AG09309 (cell line): ENCODE measurements around the gene ZNF92.
"Not testable (repeated sequence)": the region's sequence is repeated elsewhere in the genome, so short reads cannot be mapped to it uniquely, and the experiment has no call there.

Source experiments
- DNase-seq: peaks from one replicate; pipeline ENCODE4 v3.0.0-alpha.2; 2010; ENCODE audit warnings: low read depth
- H3K4me3 ChIP-seq: 2 replicates; pipeline ENCODE4 v1.5.1; 2011; ENCODE audit warnings: mild to moderate bottlenecking, low read depth, low read length, moderate library complexity; ENCODE audit not compliant: control insufficient read depth
- TF ChIP-seq, protein P1 (sequence below): IDR thresholded peaks from 2 replicates; pipeline ENCODE4 v1.5.1; 2011; ENCODE audit warnings: mild to moderate bottlenecking, low read depth, low read length, inconsistent platforms; ENCODE audit not compliant: insufficient read depth, control insufficient read depth; ENCODE audit errors: missing control alignments

The ZNF92 gene

DNA sequence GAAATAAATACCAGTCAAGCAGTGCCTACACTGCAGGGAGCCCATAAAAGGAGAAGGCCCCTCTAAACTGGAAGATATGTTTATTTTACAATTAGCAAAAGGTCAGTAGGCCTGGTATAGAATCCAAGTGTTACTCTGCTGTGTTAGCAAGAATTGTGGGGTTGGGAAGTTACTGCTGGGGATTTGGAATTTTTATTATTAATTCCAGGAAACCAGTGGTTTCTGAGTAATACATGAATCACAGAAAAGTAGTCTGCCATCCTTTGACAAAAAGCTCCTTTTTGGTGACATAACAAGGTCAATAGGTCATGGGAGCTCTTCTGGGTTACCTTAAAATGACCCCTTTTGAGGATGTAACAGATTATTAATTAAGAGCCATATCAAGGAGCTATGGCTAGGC lies 67.4 kb downstream of the ZNF92 start:
- peak; percentile 20 for DNase-seq
- TF ChIP-seq, protein P1, sequence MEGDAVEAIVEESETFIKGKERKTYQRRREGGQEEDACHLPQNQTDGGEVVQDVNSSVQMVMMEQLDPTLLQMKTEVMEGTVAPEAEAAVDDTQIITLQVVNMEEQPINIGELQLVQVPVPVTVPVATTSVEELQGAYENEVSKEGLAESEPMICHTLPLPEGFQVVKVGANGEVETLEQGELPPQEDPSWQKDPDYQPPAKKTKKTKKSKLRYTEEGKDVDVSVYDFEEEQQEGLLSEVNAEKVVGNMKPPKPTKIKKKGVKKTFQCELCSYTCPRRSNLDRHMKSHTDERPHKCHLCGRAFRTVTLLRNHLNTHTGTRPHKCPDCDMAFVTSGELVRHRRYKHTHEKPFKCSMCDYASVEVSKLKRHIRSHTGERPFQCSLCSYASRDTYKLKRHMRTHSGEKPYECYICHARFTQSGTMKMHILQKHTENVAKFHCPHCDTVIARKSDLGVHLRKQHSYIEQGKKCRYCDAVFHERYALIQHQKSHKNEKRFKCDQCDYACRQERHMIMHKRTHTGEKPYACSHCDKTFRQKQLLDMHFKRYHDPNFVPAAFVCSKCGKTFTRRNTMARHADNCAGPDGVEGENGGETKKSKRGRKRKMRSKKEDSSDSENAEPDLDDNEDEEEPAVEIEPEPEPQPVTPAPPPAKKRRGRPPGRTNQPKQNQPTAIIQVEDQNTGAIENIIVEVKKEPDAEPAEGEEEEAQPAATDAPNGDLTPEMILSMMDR, result no peak
- no peak overlapping the region for H3K4me3 ChIP-seq

DNA sequence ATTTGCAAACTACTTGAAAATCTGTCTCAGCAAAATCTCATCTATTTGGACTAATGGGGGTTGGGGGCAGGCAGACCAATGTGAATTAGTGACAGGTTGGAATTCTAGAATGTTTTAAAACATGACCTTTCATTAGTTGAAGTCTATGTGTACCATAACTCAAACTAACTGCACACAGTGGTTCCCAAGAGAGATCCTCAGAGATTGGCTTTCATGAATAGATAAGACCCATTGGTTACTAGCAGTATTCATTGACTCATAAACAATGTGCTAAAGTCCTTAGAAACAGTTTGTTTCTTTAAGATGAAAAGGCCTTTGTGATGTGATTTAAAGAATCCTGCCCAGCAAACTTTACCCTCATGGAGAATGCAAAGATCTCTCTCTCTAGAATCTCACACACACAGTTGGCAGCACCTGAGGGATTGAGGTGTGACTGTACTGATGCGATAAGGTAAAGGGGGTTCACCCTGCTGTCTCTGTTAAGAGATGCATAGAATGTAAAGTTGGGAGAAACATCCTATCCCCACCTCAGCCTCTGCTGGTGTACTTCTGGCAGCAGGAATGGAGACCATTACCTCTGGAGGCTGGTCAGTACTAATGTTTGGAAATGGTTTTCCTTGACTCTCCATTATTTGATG lies 70.7 kb downstream of the ZNF92 start:
- TF ChIP-seq, protein P1, result no peak
- H3K4me3 ChIP-seq, result no peak overlapping the region
- no peak for DNase-seq

DNA sequence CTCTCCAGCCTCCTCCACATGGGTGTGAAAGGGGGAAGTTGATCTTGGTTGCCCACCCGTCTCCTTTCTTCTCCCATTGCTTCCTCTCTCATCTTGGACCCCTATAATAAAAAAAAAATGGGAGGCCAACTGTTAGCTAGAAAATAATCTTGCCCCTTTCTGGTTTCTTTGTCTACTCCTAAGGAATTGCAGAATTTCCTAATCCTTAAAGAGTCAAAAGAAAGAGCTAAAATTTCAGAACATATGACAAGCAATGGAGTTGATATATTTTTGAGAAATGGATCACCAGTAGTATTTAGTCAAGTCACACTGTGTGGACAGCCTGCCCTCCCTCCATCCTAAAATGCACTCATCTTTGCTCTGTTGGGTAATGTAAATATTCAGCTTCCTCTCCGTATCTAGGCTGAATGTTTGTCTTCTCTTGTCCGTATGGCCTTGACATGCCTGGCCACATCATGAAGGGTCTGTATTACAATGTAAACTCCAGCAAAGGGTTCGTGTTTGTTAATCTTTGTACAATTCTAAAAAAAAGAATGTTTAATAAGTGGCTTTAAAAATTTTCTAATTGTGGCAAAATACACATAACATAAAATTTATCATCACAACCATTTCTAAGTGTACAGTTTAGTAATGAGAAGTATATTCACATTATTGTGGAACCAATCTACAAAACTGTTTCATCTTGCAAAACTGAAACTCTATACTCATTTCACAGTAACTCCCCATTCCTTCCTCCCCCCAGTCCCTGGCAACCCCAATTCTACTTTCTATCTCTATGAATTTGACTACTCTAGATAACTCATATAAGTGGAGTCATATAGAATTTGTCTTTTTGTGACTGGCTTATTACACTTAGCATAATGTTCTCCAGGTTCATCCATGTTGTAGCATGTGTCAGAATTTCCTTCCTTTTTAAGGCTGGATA lies 71.5 kb downstream of the ZNF92 start:
- no peak for DNase-seq
- no peak overlapping the region for H3K4me3 ChIP-seq
- TF ChIP-seq, protein P1, result no peak

DNA sequence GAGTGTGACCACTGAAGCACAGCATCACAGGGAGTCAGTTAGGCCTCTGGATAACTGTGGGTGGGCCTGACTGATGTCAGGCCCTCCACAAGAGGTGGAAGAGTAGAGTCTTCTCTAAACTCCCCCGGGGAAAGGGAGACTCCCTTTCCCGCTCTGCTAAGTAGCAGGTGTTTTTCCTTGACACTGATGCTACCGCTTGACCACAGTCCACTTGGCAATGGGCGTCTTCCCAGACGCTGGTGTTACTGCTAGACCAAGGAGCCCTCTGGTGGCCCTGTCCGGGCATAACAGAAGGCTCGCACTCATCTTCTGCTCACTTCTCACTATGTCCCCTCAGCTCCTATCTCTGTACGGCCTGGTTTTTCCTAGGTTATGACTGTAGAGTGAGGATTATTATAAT lies 73.4 kb downstream of the ZNF92 start:
- not testable (repeated sequence) for H3K4me3 ChIP-seq, DNase-seq

DNA sequence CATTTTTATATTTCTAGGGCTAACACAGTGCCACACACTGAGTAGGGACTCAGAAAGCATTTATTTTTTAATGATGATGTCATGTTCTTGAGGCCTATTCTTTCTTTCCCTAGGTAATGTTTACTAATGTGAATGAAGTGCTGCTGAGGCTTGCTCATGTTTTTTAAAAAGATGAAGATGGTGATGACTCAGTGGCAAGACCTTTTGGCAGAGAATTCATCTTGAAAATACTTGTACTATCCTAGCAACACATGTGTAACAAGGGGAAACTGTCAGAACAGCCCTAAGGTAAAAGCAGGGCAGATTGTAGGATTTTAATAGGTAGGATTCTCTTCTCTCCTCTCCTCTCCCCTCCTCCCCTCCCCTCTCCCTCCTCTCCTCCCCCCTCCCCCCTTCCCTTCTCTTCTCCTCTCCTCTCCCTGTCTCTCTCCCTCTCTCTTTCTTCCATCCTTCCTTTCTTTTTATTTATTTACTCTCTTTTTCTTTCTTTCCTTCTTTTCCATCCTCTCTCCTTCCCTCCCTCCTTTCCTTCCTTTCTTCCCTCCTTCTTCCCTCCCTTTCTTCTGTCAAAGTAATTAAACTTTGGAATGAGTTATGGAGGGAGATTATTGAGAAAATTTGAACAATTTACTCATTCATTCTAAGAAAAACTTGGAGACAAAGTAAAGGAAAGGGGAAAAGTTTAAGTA lies 75.3 kb downstream of the ZNF92 start:
- H3K4me3 ChIP-seq, result no peak overlapping the region
- TF ChIP-seq, protein P1, result no peak
- peak; percentile 29 for DNase-seq

More for the DNA sequence above, 73.4 kb downstream of the ZNF92 start:
- TF ChIP-seq, protein P1, result peak; percentile 31

DNA sequence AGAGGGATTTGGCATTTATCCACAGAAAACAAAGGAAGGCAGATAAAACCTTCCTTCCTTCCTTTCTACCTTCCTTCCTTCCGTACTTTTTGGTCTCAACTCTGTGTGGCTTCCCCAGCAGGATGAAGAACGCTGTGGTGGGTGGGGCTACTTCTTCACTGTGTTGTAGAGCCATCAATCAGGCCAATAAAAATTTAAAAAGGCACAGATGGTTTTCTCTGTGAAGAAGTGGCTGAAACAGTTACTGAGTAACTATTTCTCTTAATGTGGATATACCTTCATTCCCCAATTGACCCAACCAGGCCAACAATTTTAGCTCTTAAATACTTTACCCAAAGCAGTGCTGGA lies 75.8 kb downstream of the ZNF92 start:
- TF ChIP-seq, protein P1, result no peak
- H3K4me3 ChIP-seq, result no peak overlapping the region
- DNase-seq, result no peak
